Measurements from ENCODE around the gene SEPTIN1. TPM values are rescaled to one million over a fixed set of nuclear protein-coding genes. Genes with fewer than 3 reads are reported as not detected.

The SEPTIN1 gene
- total RNA-seq, 1 donor from 2014 or later = 2.0 TPM

- peaks cover 12% of the 10 kb centered on the region for H3K36me3 Mint-ChIP-seq (ENCODE audit: insufficient read depth)
- no peak for TF ChIP-seq CTCF (IDR thresholded peaks at IDR 0.05; ENCODE audit: unreplicated experiment)
- no peak overlapping the region for H3K4me3 Mint-ChIP-seq (ENCODE audit: low read depth)
- H3K27me3 Mint-ChIP-seq = no peaks in the 10 kb centered on the region
- H3K9me3 Mint-ChIP-seq (ENCODE audit: low read depth) = no peaks in the 10 kb centered on the region
- peaks cover 36% of the 10 kb centered on the region for H3K4me1 Mint-ChIP-seq (ENCODE audit: low read depth)
- no peak for DNase-seq (ENCODE audit: low spot score, unreplicated experiment)
- no peak overlapping the region for H3K27ac Mint-ChIP-seq
Observed at GRCh38 chr16:30366511-30366910, 15.8 kb downstream of the SEPTIN1 start.

GRCh38 chr16:30365200-30365599 is 17.2 kb downstream of the SEPTIN1 start:
- DNase-seq (ENCODE audit: low spot score, unreplicated experiment) = no peak
- Mint-ChIP-seq H3K4me3 (ENCODE audit: low read depth) (no peak overlapping the region), H3K36me3 (ENCODE audit: insufficient read depth) (peaks cover 15% of the 10 kb centered on the region), H3K27ac (no peak overlapping the region), H3K4me1 (ENCODE audit: low read depth) (peaks cover 30% of the 10 kb centered on the region), H3K27me3 (no peaks in the 10 kb centered on the region), H3K9me3 (ENCODE audit: low read depth) (no peaks in the 10 kb centered on the region)
- TF ChIP-seq CTCF (IDR thresholded peaks at IDR 0.05; ENCODE audit: unreplicated experiment) = no peak

- TF ChIP-seq CTCF (IDR thresholded peaks at IDR 0.05; ENCODE audit: unreplicated experiment) = no peak
- Mint-ChIP-seq H3K27me3 (no peaks in the 10 kb centered on the region), H3K4me3 (ENCODE audit: low read depth) (no peak overlapping the region), H3K9me3 (ENCODE audit: low read depth) (no peaks in the 10 kb centered on the region), H3K4me1 (ENCODE audit: low read depth) (peaks cover 5% of the 10 kb centered on the region), H3K36me3 (ENCODE audit: insufficient read depth) (peaks cover 18% of the 10 kb centered on the region), H3K27ac (no peak overlapping the region)
- no peak for DNase-seq (ENCODE audit: low spot score, unreplicated experiment)
Observed at GRCh38 chr16:30361180-30361579, 21.2 kb downstream of the SEPTIN1 start.

- Mint-ChIP-seq H3K27ac (no peak overlapping the region), H3K9me3 (ENCODE audit: low read depth) (no peaks in the 10 kb centered on the region), H3K4me3 (ENCODE audit: low read depth) (no peak overlapping the region), H3K36me3 (ENCODE audit: insufficient read depth) (peaks cover 16% of the 10 kb centered on the region), H3K4me1 (ENCODE audit: low read depth) (peaks cover 5% of the 10 kb centered on the region), H3K27me3 (no peaks in the 10 kb centered on the region)
- TF ChIP-seq CTCF (IDR thresholded peaks at IDR 0.05; ENCODE audit: unreplicated experiment) = no peak
- no peak for DNase-seq (ENCODE audit: low spot score, unreplicated experiment)
Observed at GRCh38 chr16:30359871-30360170, 22.5 kb downstream of the SEPTIN1 start.

- Mint-ChIP-seq H3K4me3 (ENCODE audit: low read depth) (no peak overlapping the region), H3K36me3 (ENCODE audit: insufficient read depth) (peaks cover 12% of the 10 kb centered on the region), H3K27me3 (no peaks in the 10 kb centered on the region), H3K27ac (no peak overlapping the region), H3K4me1 (ENCODE audit: low read depth) (peaks cover 10% of the 10 kb centered on the region), H3K9me3 (ENCODE audit: low read depth) (no peaks in the 10 kb centered on the region)
- DNase-seq (ENCODE audit: low spot score, unreplicated experiment) = no peak
- no peak for TF ChIP-seq CTCF (IDR thresholded peaks at IDR 0.05; ENCODE audit: unreplicated experiment)
Observed at GRCh38 chr16:30358990-30359870, 23.1 kb downstream of the SEPTIN1 start.
